Measurements from ENCODE around the gene FBXL12.

Gene FBXL12

DNA sequence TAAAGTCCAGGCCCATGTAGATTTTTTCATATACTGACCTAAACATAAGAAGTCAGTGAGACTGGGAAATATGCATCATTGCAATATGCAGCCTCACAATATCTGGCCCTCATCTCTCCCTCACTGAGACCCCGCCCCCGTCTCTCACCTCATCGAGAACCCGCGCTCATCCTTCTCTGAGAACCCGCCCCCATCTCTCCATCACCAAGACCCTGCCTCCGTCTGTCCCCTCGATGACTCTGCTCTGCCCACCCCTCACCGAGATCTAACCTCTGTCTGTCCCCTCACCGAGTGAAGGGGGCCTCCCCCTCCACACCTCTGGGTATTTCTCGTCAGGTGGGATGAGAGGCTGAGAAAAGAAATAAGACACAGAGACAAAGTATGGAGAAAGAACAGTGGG is 29.8 kb downstream of the FBXL12 start:
- no peak for TF ChIP-seq TAF1 (IDR thresholded peaks at IDR 0.05; ENCODE audit: low read depth)
- TF ChIP-seq, protein P1, sequence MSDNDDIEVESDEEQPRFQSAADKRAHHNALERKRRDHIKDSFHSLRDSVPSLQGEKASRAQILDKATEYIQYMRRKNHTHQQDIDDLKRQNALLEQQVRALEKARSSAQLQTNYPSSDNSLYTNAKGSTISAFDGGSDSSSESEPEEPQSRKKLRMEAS (IDR thresholded peaks at IDR 0.05): no peak
- TF ChIP-seq, protein P2, sequence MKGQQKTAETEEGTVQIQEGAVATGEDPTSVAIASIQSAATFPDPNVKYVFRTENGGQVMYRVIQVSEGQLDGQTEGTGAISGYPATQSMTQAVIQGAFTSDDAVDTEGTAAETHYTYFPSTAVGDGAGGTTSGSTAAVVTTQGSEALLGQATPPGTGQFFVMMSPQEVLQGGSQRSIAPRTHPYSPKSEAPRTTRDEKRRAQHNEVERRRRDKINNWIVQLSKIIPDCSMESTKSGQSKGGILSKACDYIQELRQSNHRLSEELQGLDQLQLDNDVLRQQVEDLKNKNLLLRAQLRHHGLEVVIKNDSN (IDR thresholded peaks at IDR 0.05): no peak
- TF ChIP-seq, protein P3, sequence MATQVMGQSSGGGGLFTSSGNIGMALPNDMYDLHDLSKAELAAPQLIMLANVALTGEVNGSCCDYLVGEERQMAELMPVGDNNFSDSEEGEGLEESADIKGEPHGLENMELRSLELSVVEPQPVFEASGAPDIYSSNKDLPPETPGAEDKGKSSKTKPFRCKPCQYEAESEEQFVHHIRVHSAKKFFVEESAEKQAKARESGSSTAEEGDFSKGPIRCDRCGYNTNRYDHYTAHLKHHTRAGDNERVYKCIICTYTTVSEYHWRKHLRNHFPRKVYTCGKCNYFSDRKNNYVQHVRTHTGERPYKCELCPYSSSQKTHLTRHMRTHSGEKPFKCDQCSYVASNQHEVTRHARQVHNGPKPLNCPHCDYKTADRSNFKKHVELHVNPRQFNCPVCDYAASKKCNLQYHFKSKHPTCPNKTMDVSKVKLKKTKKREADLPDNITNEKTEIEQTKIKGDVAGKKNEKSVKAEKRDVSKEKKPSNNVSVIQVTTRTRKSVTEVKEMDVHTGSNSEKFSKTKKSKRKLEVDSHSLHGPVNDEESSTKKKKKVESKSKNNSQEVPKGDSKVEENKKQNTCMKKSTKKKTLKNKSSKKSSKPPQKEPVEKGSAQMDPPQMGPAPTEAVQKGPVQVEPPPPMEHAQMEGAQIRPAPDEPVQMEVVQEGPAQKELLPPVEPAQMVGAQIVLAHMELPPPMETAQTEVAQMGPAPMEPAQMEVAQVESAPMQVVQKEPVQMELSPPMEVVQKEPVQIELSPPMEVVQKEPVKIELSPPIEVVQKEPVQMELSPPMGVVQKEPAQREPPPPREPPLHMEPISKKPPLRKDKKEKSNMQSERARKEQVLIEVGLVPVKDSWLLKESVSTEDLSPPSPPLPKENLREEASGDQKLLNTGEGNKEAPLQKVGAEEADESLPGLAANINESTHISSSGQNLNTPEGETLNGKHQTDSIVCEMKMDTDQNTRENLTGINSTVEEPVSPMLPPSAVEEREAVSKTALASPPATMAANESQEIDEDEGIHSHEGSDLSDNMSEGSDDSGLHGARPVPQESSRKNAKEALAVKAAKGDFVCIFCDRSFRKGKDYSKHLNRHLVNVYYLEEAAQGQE (IDR thresholded peaks at IDR 0.05; ENCODE audit: low read depth): no peak
- no peak for TF ChIP-seq RAD21 (IDR thresholded peaks at IDR 0.05; ENCODE audit: low read depth)
- no peak for TF ChIP-seq NFIC (IDR thresholded peaks at IDR 0.05)
- no peak for TF ChIP-seq CEBPB (IDR thresholded peaks at IDR 0.05)
- TF ChIP-seq YY1 (IDR thresholded peaks at IDR 0.05; ENCODE audit: low read depth): no peak
- no peak for TF ChIP-seq ZBTB7A (IDR thresholded peaks at IDR 0.05; ENCODE audit: low read depth)
- TF ChIP-seq TEAD4 (IDR thresholded peaks at IDR 0.05): no peak
- no peak for TF ChIP-seq EP300 (IDR thresholded peaks at IDR 0.05; ENCODE audit: borderline replicate concordance)
- TF ChIP-seq FOXM1 (IDR thresholded peaks at IDR 0.05; ENCODE audit: borderline replicate concordance, low read depth): no peak
- no peak for TF ChIP-seq CREB1 (IDR thresholded peaks at IDR 0.05; ENCODE audit: low read depth)
- TF ChIP-seq TCF12 (IDR thresholded peaks at IDR 0.05; ENCODE audit: low read depth): no peak
- TF ChIP-seq EGR1 (IDR thresholded peaks at IDR 0.05): no peak

DNA sequence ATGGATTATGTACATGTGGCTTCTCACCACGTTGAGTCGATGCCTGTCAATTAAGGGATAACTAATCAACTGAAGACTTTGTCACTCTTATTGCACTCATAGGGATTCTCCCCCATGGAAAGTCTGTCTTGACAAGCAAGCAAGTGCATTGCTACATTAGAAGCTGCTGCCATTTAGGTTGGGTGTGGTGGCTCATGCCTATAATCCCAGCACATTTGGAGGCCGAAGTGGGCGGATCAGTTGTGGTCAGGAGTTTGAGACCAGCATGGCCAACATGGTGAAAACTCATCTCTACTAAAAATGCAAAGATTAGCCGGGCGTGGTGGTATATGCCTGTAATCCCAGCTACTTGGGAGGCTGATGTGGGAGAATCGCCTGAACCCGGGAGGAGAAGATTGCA is 32.1 kb downstream of the FBXL12 start:
- TF ChIP-seq CREB1 (IDR thresholded peaks at IDR 0.05; ENCODE audit: low read depth) (no peak), FOXM1 (IDR thresholded peaks at IDR 0.05; ENCODE audit: borderline replicate concordance, low read depth) (no peak), YY1 (IDR thresholded peaks at IDR 0.05; ENCODE audit: low read depth) (no peak), EP300 (IDR thresholded peaks at IDR 0.05; ENCODE audit: borderline replicate concordance) (no peak), ZBTB7A (IDR thresholded peaks at IDR 0.05; ENCODE audit: low read depth) (no peak)

DNA sequence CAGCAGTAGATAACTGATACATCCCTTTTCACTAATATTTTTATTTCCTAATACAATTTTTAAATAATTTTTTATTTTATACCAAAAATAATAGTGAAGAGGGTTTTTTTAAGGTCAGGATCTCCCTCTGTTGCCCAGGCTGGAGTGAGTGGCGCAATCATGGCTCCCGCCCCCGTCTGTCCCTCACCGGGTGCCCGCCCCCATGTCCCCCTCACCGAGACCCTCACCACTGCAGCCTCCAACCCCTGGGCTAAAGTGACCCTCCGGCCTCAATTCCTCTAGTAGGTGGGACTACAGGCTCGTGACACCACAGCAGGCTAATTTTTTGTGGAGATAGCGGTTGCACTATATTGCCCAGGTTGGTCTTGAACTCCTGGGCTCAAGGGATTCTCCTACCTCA is 32.5 kb downstream of the FBXL12 start:
- TF ChIP-seq, protein P2 (IDR thresholded peaks at IDR 0.05): no peak
- TF ChIP-seq ZBTB7A (IDR thresholded peaks at IDR 0.05; ENCODE audit: low read depth) (no peak), CEBPB (IDR thresholded peaks at IDR 0.05) (peak; percentile 36; the same call in 1 of the 2 replicates), NFIC (IDR thresholded peaks at IDR 0.05) (no peak)

DNA sequence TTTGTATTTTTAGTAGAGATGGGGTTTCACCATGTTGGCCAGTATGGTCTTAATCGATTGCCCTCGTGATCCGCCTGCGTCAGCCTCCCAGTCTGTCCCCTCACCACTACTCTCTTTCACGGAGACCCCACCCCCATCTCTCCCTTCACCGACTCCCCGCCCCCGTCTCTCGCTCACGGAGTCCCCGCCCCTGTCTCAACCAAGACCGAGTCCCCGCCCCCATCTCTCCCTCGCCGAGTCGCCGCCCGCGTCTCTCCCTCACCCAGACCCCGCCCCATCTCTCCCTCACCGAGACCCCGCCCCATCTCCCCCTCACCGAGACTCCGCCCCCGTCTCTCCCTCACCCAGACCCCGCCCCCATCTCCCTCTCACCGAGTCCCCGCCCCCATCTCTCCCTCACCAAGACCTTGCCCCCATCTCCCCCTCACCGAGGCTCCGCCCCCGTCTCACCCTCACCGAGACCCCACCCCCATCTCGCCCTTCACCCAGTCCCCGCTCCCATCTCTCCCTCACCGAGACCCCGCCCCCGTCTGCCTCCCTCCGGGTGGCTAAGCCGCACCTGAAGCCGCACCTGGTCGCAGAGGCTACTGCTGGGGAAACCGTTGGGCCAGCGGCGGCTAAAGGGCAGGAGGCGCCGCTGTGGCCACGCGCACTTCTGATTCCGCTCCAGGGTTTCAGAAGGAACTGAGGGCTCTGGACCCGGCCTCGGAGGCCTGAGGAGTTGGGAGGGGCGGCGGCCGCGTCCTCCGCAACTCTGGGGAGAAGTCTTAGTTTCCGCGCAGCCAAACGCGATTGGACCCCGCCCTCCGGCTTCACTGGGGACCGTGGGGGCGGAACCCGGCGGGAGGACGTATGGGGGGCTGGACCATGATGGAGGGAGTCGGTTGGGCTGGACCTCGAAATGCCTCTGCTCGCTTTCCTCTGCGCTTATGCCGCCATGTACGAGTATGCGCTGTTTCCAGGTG is 33.2 kb downstream of the FBXL12 start:
- TF ChIP-seq CEBPB (IDR thresholded peaks at IDR 0.05) (no peak; the same call in 1 of the 2 replicates), NFIC (IDR thresholded peaks at IDR 0.05) (no peak), TEAD4 (IDR thresholded peaks at IDR 0.05) (no peak), TCF12 (IDR thresholded peaks at IDR 0.05; ENCODE audit: low read depth) (peak; percentile 53; the same call in 1 of the 2 replicates), TAF1 (IDR thresholded peaks at IDR 0.05; ENCODE audit: low read depth) (peak; percentile 73), YY1 (IDR thresholded peaks at IDR 0.05; ENCODE audit: low read depth) (peak; percentile 69; the same call in 1 of the 2 replicates), RAD21 (IDR thresholded peaks at IDR 0.05; ENCODE audit: low read depth) (no peak), ZBTB7A (IDR thresholded peaks at IDR 0.05; ENCODE audit: low read depth) (peak; percentile 60; the same call in 1 of the 2 replicates), EGR1 (IDR thresholded peaks at IDR 0.05) (peak; percentile 32; the same call in 1 of the 2 replicates)
- TF ChIP-seq, protein P3 (IDR thresholded peaks at IDR 0.05; ENCODE audit: low read depth): no peak
- TF ChIP-seq, protein P1 (IDR thresholded peaks at IDR 0.05): peak; percentile 69

DNA sequence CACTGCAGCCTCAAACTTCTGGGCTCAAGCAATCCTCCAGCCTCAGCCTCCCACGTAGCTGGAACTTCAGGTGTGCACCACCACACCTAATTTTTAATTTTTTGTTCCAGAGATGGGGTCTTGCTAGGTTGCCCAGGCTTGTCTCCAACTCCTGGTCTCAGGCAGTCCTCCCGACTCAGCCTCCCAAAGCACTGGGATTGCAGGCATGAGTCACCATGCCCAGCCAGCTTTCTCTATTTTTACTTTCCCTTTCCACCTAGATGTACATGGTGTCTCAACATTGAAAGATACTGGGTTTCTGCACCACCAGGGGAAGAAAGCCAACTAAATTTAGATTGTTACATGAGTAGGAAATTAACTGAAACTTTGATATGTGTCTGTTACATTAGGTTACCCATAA is 36.5 kb downstream of the FBXL12 start:
- TF ChIP-seq ZBTB7A (IDR thresholded peaks at IDR 0.05; ENCODE audit: low read depth) (no peak), YY1 (IDR thresholded peaks at IDR 0.05; ENCODE audit: low read depth) (no peak), TCF12 (IDR thresholded peaks at IDR 0.05; ENCODE audit: low read depth) (no peak), EGR1 (IDR thresholded peaks at IDR 0.05) (no peak), EP300 (IDR thresholded peaks at IDR 0.05; ENCODE audit: borderline replicate concordance) (no peak), NFIC (IDR thresholded peaks at IDR 0.05) (no peak), CREB1 (IDR thresholded peaks at IDR 0.05; ENCODE audit: low read depth) (no peak), TAF1 (IDR thresholded peaks at IDR 0.05; ENCODE audit: low read depth) (no peak), FOXM1 (IDR thresholded peaks at IDR 0.05; ENCODE audit: borderline replicate concordance, low read depth) (no peak), CEBPB (IDR thresholded peaks at IDR 0.05) (no peak), TEAD4 (IDR thresholded peaks at IDR 0.05) (no peak), RAD21 (IDR thresholded peaks at IDR 0.05; ENCODE audit: low read depth) (no peak)
- TF ChIP-seq, protein P2 (IDR thresholded peaks at IDR 0.05): no peak
- TF ChIP-seq, protein P3 (IDR thresholded peaks at IDR 0.05; ENCODE audit: low read depth): no peak
- TF ChIP-seq, protein P1 (IDR thresholded peaks at IDR 0.05): no peak

All from Ishikawa (cell line).